K562 (cell line): ENCODE measurements around the gene POLN.

Source experiments
- ARID2 ChIP-seq: fragments of 450-650 bp; IDR thresholded peaks from 2 replicates; pipeline ENCODE4 v1.6.1; 2017; ENCODE audit warnings: antibody characterized with exemption, mild to moderate bottlenecking
- CTCF ChIP-seq, 3 experiments: IDR thresholded peaks in 2 of 3; conservative IDR thresholded peaks in 1 of 3; 2 replicates each; pipeline ENCODE4 v1.5.1; 2011 to 2012; ENCODE audit warnings: low read length in 3 of 3, mild to moderate bottlenecking in 3 of 3, control low read depth in 2 of 3, improper control_type of control experiment in 1 of 3, inconsistent platforms in 1 of 3, low read depth in 1 of 3, mixed read lengths in 1 of 3, moderate library complexity in 1 of 3; ENCODE audit not compliant: insufficient read depth in 2 of 3
- MAFK ChIP-seq: IDR thresholded peaks from 2 replicates; pipeline ENCODE4 v1.6.1; 2011; ENCODE audit warnings: low read length, improper control_type of control experiment
- NFYB ChIP-seq: IDR thresholded peaks from 2 replicates; pipeline ENCODE4 v1.6.1; 2011; ENCODE audit warnings: mild to moderate bottlenecking, moderate library complexity; ENCODE audit not compliant: insufficient read length; ENCODE audit errors: extremely low read depth
- PHF20 ChIP-seq: fragments of 450-650 bp; IDR thresholded peaks from 2 replicates; pipeline ENCODE4 v1.6.1; 2018; ENCODE audit not compliant: partially characterized antibody
- ZBTB1 ChIP-seq: sonication (generic); formaldehyde crosslinking; IDR thresholded peaks from 2 replicates; pipeline ENCODE4 v1.8.1; 2023; ENCODE audit warnings: missing genetic modification reagents, low read depth, mild to moderate bottlenecking, borderline replicate concordance

- TF ChIP-seq NFYB, result no peak
- no peak for TF ChIP-seq ARID2
- TF ChIP-seq PHF20, result no peak
- no peak for TF ChIP-seq CTCF (IDR thresholded peaks at IDR 0.05 in 2 of 3, conservative IDR thresholded peaks at IDR 0.05 in 1 of 3; ENCODE audit: insufficient read depth in 2 of 3, low read depth in 1 of 3, low read length in 3 of 3)
- TF ChIP-seq ZBTB1 (CRISPR knock-in tag), result no peak
- no peak for TF ChIP-seq MAFK
Observed at GRCh38 chr4:2044119-2044485, 197.8 kb downstream of the POLN start.
